ENCODE results near the gene CD80. TPM values are rescaled to one million over a fixed set of nuclear protein-coding genes. Genes with fewer than 3 reads are reported as not detected.
A peak's percentile ranks its signal among the peaks of the same experiment; 100 is the strongest.
"Not testable (repeated sequence)": the region's sequence is repeated elsewhere in the genome, so short reads cannot be mapped to it uniquely, and the experiment has no call there.

The CD80 gene
- total RNA-seq, 2 donors from 2014 or later, result 0.10 to 0.21 TPM

- DNase-seq (no peak), ATAC-seq (peak; percentile 25 to 56)
- intact Hi-C loops (cut with DNase I), result no loop called here
Observed at GRCh38 chr3:119555309-119555735, 4.1 kb downstream of the CD80 start.

- DNase-seq (no peak), ATAC-seq (no peak)
- intact Hi-C loops (cut with DNase I), result no loop called here
Observed at GRCh38 chr3:119553823-119554415, 5.5 kb downstream of the CD80 start.

DNA sequence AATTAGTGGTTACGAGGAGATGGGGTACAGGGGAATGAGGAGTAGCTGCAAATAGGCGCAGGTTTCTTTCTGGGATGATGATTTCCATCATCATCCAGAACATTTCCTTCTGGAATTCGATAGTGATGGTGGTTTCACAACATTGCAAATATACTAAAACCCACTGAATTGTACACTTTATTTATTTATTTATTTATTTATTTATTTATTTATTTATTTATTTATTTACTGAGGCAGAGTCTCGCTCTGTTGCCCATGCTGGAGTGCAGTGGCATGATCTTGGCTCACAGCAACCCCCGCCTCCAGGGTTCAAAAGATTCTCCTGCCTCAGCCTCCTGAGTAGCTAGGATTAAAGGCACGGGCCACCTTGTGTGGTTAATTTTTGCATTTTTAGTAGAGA, 6.5 kb downstream of the CD80 start:
- intact Hi-C loops (cut with DNase I); ATAC-seq; DNase-seq: not testable (repeated sequence)

GRCh38 chr3:119551598-119551997, 7.8 kb downstream of the CD80 start:
- no peak for DNase-seq
- intact Hi-C loops (cut with DNase I), result no loop called here
- no peak for ATAC-seq

GRCh38 chr3:119550192-119550910, 9.1 kb downstream of the CD80 start:
- intact Hi-C loops (cut with DNase I), result no loop called here
- ATAC-seq (no peak), DNase-seq (no peak)

GRCh38 chr3:119548341-119548740, 11.1 kb downstream of the CD80 start:
- ATAC-seq (no peak), DNase-seq (no peak)
- intact Hi-C loops (cut with DNase I), result no loop called here

GRCh38 chr3:119547227-119547626, 12.2 kb downstream of the CD80 start:
- intact Hi-C loops (cut with DNase I), result no loop called here
- ATAC-seq (no peak), DNase-seq (no peak)

GRCh38 chr3:119543147-119543546, 16.3 kb downstream of the CD80 start:
- DNase-seq (no peak), ATAC-seq (no peak)
- intact Hi-C loops (cut with DNase I), result no loop called here

DNA sequence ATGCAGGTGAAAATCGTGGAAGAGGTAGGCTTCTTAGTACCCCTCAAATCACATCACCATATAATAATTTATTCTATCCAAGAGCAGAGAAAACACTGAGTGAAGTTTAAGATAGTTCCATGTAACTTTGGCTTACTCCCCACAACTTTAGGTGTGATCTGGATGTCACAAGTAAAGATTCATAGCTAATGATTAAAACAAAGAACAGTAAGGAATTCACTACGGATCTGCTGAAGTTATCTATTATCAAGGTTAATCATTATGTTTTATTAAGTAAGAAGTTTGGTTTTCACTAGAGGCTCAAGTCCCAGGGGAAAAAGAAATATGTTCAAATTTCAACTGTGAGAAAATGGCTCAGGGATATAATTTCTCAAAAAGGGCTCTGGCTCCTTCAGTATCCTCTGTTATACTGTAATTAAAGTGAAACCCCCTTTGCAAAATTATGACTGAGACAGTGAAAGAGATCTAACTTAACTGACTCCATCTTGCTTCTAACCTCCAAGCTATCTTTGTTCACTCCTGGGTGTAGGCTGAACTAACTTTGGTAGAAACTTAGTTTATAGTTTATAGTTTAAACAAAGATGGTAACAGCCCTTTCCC, 17.1 kb downstream of the CD80 start:
- intact Hi-C loops (cut with DNase I), result no loop called here
- DNase-seq (no peak), ATAC-seq (no peak)

DNA sequence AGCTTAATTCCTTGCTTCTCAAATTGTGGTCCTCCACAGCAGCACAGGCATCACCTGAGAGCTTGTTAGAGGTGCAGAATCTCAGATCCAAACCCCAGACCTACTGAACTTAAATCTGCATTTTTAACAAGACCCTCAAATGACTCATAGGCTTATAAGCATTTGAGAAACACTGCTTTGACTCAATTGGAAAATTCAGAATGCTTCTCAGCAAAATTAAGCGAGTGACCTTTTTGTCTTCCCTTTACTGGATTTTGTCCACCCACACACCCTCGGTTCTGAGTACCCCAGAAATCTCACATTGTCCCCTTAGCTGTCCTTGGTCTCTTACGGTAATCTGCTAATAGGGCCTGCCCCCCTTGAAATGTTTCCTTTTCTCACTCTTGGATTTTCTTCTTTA, 17.9 kb downstream of the CD80 start:
- DNase-seq (no peak), ATAC-seq (no peak)
- intact Hi-C loops (cut with DNase I), result no loop called here

DNA sequence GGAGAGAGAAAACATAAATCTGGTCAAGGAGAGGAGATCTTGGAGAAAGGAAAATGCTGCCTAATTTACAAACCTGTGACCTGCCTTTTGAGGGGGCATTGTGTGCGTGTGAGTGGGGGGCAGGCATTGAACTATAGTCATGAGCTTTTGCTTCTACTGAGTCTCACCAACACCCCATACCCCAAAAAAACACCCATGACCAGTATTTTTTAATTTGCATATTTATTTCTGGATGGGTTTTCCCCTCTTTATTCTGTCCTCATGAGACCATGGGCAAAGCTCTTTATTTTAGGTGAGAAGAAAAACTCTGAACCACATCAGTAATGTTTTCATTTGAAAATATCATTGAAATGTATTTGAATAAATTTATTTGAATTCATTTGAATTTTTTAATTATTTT, 20.6 kb downstream of the CD80 start:
- ATAC-seq (no peak), DNase-seq (no peak)
- intact Hi-C loops (cut with DNase I), result no loop called here

GRCh38 chr3:119536757-119537156, 22.7 kb downstream of the CD80 start:
- ATAC-seq, result no peak
- intact Hi-C loops (cut with DNase I), result no loop called here
- DNase-seq, result no peak

DNA sequence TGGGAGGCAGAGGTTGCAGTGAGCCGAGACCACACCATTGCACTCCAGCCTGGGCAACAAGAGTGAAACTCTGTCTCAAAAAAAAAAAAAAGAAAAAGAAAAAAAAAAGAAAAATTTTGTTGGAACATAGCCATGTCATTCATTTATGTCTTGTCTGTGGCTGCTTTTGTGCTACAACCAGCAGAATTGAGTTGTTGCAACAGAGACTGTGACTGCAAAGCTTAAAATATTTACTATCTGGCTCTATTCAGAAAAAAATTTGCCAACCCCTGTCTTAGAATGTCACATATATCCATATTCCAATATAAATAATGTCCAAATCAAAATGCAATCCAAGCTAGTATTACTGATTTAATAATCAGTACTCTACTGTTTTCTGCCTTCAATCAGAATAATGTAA, 25.1 kb downstream of the CD80 start:
- no peak for ATAC-seq
- no peak for DNase-seq
- intact Hi-C loops (cut with DNase I), result no loop called here

GRCh38 chr3:119531151-119531550, 28.3 kb downstream of the CD80 start:
- intact Hi-C loops (cut with DNase I), result no loop called here
- ATAC-seq, result no peak
- no peak for DNase-seq

- ATAC-seq (no peak), DNase-seq (no peak)
- intact Hi-C loops (cut with DNase I), result no loop called here
Observed at GRCh38 chr3:119530456-119530855, 29.0 kb downstream of the CD80 start.

GRCh38 chr3:119529883-119530282, 29.5 kb downstream of the CD80 start:
- DNase-seq (no peak), ATAC-seq (no peak)
- intact Hi-C loops (cut with DNase I), result no loop called here

DNA sequence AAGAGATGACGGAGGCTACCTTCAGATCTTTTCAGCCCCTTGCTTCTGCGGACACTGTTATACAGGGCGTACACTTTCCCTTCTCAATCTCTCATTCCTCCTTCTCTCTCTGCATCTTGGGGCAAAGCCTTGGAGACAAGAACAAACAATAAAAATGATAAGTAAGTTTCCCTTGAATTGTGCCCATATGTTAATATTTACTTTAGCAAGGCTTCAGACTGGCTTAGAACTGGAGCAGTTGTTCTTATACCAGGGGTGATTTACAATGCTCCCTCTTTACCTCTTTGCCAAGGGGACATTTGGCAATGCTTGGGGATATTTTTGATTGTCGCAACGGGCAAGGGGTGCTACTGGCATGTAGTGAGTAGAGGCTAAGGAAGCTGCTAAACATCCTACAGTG, 31.7 kb downstream of the CD80 start:
- intact Hi-C loops (cut with DNase I), result no loop called here
- DNase-seq, result no peak
- ATAC-seq, result no peak

DNA sequence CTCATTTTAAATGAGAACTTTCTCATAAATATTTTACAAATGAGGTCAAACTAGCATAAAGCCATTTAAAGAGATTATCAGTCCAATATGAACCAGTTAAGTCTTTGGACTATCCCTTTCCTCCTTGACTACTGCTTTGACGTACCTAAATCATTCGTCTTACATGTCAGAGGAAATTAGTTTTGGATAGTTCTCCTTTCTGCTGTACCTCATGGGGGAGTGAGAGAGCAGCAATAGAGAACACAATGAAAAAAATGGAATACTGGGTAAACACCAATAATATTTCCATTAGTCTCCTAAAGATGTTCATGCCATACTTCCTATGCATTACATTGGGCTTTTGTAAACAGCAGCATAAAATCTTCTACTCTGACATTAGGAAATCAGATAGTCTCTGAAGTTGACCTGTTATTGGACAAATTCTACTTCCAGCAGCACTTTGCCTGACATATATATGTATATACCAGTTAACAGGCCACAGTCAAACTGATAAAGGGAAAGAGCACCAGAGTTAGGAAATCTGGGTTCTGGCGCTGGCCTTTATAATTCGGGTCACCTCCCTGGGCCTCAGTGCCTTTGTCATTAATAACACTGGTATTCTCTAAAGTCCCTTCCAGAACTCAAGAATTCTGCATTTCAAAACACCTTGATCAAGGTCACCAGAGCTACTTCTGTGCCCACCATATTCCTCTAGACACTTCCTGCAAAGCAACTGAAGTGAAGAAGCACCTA, 34.3 kb downstream of the CD80 start:
- intact Hi-C loops (cut with DNase I), result loop anchor here in 1 of 2 donors (5.0 kb wide), 1 partner anchor 157 kb away; no protein-coding TSS in a partner anchor

DNA sequence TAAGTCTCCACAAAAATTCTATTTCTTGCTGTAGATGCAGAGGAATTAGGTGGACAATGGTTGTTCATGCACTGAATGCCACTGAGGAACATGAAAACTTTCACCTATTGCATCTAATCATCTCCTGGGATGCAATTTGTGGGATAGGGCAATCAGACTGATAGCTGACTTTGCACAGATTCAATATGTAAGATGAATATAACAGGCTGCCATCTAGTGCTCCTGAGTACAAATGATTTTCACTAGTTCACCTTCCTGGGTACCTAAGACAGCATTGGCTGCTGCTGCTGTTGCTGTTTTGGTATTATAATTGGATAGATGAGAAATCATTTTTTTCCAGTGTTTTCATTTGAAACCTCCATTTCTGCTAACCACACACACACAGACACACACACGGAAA, 41.4 kb downstream of the CD80 start:
- ATAC-seq (no peak), DNase-seq (no peak)
- intact Hi-C loops (cut with DNase I), result no loop called here

More for the DNA sequence above, 34.3 kb downstream of the CD80 start:
- ATAC-seq (peak in 1 of 2 donors; percentile 32), DNase-seq (no peak)

DNA sequence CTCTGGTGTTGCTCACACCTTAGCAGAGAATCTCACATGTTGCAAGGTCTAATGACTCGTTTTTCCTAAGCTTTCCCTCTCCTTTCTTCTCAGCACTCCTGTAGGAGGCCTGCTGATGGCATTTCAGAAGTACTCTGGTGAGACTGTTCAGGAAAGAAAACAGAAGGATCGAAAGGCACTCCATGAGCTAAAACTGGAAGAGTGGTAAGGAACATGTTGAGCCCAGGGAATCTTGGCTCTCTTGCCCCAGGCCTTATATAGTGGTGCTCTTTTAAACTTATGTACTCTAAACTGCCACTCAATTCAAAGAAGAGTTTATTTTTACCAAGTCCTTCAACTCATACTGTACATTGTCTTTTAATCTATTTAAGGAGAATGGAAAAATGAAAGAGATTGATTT, 42.3 kb downstream of the CD80 start:
- ATAC-seq (peak; percentile 84 to 93), DNase-seq (no peak)
- intact Hi-C loops (cut with DNase I), result no loop called here

Measured in left cardiac atrium (tissue), 4 donors.